SK-N-SH treated with all-trans-retinoic acid at 6 μM for 48 hours (cell line): ENCODE measurements around the gene PDE3A.

Source experiments
- ESRRG ChIP-seq: fragments of 250-450 bp; sonication (Bioruptor Pico); IDR thresholded peaks from 2 replicates; pipeline ENCODE4 v1.6.1; 2021; ENCODE audit warnings: mild to moderate bottlenecking
- PATZ1 ChIP-seq: fragments of 250-450 bp; sonication (Bioruptor Pico); IDR thresholded peaks from 2 replicates; pipeline ENCODE4 v1.8.0; 2020; ENCODE audit warnings: mild to moderate bottlenecking, moderate library complexity, borderline replicate concordance
- PPARA ChIP-seq: fragments of 250-450 bp; sonication (Bioruptor Pico); IDR thresholded peaks from 2 replicates; pipeline ENCODE4 v1.5.0; 2020; ENCODE audit warnings: mild to moderate bottlenecking, borderline replicate concordance
- TSHZ2 ChIP-seq: fragments of 250-450 bp; sonication (Bioruptor Pico); IDR thresholded peaks from 2 replicates; pipeline ENCODE4 v1.5.0; 2020; ENCODE audit warnings: mild to moderate bottlenecking, moderate library complexity

- TF ChIP-seq TSHZ2 (CRISPR knock-in tag) (no peak), ESRRG (CRISPR knock-in tag) (no peak), PATZ1 (CRISPR knock-in tag) (no peak), PPARA (CRISPR knock-in tag) (no peak)
Observed at GRCh38 chr12:20501958-20502357, 133.6 kb downstream of the PDE3A start.
